GM19238 (cell line): ENCODE measurements around the gene SPATA13.
A peak's percentile ranks its signal among the peaks of the same experiment; 100 is the strongest.
"Not testable (repeated sequence)": the region's sequence is repeated elsewhere in the genome, so short reads cannot be mapped to it uniquely, and the experiment has no call there.

Experiments
- DNase-seq: peaks from one replicate; pipeline ENCODE4 v3.0.0; 2011; ENCODE audit warnings: low spot score; ENCODE audit not compliant: insufficient read length

SPATA13 gene

DNA sequence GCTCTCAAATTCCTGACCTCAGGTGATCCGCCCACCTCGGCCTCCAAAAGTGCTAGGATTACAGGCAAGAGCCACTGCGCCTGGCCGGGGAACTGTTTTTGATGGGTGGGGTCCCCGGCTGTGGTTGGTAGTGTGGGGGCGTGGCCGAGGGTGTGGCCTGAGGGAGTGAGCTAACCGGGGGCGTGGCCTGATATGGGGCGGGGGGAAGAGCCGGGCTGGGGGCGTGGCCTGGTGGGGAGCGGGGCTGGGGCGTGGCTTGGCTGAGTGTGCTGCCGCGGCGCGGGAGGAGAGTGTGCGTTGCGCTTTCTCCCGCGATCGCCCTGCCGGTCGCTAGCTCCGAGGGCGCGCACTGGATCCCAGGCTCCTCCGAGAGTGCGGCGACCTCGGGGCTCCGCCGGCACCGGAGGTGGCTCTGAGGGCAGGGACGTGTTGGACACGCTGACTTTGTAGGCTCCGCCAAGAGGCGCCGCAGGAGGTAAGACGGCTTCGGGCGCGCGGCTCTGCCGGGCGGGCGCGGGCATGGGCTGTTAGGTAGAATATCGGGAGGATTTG lies at the start of gene SPATA13:
Gene SPATA13, plus strand, starts transcription at position 263 of the 552 bp plus-strand sequence. CDS start 62,210 bp downstream, outside the sequence.
- DNase-seq, result peak; percentile 96

DNA sequence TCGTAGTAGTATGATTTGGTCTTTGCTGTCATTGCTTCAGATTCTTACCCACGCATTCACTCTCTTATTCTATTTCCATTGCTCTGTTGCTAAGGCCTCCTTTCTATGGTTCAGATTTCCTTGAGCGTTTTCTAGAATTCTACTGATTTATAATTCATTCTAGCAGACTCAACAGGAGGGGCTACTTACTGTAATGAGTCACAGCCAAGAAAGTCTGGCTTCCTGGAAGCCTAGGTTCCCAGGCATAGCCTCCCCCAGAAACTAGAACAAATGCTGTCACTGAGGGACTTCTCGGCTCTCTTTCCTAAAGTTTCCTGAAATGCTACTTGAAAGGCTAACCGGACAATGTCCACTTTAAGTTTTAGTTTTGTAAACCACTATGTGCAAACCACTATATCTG lies 47.7 kb upstream of the SPATA13 start:
- DNase-seq, result no peak

DNA sequence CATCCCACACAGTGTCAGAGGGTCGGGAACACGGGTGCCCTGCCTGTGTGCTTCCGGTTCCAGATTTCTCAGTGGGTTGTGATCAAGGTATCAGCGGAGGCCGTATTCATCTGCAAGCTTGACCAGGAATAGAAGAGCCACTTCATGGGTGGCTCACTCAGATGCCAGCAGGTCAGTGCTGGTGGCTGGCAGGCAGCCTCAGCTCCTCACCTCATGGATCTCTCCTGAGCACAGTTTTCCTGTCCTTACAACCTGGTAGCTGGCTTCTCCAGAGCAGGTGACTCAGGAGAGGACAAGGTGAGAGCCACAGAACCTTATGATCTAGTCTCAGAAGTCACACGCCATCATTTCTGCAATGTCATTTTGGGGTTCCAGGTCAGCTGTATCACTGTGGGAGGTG lies 44.8 kb upstream of the SPATA13 start:
- DNase-seq, result no peak

DNA sequence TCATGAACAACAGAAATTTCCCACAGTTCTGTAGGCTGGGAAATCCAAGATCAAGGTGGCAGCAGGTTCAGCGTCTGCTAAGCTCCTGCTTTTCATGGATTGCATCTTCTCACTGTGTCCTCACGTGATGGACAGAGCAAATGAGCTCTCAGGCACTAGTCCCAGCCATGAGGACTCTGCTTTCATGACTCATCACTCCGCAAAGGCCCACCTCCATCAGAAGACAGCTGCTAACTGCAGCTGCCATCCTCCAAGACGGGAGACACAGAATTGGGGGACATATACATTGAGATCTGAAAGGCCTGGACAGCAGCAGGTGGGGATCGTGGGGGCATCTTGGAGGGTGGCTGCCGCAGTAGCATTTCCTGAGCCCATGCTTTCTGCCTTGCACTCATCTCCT lies 44.4 kb upstream of the SPATA13 start:
- no peak for DNase-seq

DNA sequence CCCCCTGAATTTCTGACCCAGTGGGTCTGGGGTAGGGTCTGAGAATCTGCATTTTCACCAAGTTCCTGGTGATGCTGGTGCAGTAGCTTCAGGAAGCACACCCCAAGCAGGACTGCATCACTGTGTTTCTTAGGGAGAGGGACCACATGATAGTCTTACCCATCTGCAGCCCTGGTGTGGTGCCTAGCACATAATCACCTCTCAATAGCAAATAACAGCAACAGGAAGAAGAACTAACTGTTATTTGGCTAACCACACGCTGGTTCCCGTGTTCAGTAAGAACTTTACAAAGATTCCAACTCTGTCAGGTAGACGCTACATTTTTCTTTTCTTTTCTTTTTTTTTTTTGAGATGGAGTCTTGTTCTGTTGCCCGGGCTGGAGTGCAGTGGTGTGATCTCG lies 41.9 kb upstream of the SPATA13 start:
- no peak for DNase-seq

DNA sequence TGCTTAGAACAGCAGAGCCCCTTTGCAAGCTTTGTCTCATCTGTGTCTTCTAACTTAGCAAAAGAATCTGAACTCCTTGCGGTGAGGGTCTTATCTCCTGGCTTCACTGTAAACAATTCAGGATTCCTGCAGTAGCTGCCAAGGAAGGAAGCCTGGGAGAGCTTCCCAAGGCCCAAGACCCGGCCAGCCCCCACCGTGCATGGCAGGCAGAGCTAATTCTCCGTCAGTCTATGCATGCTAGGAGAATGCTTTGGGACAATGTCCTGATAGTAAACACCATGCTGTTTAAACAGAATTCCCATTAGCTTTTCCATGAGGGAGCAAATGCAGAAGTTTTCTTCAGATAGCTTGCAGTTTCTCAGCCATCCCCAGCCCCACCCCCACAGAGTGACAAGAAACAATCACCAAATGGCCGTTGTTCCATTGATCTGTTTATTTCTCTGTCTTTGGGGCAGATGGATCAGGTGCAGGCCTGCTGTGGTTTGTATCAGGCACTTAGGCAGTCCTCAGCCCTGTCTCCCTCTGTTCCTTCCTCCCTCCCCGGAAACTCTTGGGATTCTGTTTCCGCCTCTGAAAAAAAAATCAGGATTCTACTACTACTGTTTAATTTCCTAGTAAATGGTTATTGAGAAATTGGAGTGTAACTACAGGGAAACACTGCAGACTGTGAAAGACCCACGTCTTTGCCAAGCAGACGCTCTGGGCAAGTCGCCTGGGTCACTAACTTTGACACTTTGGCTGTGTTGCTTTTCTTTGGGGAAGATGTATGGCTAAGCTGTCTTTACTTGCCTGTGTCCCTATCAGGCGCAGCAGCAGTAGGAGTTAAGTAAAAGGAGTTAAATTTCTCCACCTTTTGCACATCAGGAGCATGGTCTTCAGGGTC lies 40.7 kb upstream of the SPATA13 start:
- no peak for DNase-seq

DNA sequence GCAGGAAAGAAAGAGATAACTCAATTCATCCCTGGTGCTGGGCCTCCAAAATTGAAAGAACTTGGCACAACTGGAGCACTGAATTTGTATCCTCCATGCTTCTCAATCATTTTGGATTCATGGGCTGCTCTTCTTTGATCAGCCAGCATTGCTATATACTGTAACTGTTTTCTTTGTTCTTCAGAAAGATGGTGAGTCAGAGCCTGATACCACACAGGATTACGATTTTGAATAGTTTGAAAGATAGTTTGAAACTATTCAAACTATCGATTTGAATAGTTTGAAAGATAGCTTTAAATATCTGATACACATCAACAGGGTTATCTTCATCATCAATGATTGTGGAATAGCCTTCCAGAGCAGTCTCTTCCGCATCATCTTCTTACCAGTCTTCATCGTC lies 38.5 kb upstream of the SPATA13 start:
- not testable (repeated sequence) for DNase-seq

DNA sequence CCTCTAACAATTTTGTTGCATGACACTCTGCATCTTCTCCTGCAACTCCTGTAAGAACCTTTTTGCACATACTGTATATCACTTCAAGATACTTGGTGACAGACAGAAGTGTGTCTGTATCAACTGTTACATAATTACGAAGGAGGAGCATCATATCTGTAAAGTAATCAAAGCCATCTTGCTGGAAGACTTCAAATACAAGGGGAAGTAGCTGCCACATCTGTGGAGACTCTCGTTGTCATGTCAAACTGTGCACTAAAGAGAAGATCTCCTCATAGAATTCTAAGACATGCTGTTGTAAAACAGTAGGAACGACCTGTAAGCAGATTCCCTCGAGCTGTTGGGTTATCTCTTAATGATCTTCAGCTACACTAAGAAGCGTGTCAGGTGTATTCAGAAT lies 38.0 kb upstream of the SPATA13 start:
- no peak for DNase-seq

DNA sequence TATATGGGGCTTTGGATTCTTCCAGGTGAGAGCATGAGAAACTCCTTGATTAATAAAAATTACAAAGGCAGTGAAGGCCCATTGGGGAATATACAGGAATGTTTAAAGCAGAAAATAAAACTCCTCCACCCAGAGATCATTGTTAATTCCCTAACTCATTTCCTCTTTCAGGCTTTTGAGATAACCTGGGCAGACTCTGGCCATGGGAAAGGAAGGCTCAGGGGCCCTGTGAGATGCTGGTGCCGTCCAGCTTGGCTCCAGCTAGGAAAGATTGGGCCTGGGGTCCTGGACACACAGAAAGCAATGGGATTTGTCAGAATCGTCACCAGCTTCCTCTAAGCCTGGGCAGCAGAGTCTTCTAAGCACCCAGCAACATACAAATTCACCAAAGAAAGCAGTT lies 36.8 kb upstream of the SPATA13 start:
- no peak for DNase-seq

DNA sequence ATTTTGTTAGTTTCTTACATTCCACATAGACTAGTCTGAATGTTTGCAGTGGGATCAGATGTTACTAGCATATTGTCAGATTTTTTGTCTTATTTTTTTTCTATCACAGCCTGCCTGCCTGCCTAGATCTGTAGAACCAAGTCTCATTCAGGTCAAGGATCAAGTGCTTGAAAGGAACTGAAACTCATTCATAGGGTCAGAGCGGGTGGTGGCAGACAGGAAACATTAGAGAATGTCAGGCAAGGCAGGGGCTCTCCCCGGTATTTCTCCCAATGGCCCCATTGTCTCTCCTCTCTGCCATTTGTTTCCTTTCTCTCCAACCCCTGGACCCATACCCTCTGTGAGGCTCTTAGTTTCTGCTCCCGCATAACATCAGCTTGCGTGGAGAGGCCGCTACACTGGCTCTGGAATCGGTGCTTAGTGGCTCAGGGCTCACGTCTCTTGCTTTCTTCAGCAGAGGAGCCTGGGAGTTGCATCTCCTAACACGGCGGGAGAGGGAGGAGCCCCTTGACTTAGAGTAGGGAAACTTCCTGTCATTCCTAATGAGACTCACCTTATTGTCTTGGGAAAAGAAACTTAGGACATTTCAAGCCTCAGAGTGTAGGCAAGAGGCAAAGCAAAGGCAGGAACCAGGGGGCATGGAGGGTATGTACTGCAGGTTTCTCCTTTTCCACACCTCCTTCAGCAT lies 35.6 kb upstream of the SPATA13 start:
- DNase-seq, result peak; percentile 58

DNA sequence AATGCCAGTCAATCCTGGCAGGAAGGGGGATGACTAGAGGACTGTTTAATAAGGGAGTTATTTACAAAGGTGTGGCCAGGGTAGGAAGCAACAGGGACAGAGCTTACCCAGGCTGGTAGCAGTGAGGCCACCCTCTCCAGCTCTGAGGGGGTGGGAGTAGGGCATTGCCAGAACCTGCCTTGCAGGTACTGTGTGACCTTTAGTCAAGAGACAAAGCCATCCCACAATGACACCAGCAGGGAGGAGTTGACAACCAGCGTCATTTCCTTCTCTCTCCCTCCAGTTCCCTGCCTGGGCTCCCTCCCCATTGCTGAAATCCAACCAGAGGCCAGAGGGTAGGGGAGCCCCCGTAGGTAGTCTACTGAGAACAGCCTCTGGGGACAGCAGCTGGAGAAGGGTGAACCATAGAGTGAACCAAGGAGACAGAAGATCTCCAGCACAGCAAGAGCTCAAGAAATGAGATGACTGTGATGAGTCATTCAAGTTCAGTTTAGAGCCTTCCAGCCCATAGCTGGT lies 33.3 kb upstream of the SPATA13 start:
- DNase-seq, result no peak

DNA sequence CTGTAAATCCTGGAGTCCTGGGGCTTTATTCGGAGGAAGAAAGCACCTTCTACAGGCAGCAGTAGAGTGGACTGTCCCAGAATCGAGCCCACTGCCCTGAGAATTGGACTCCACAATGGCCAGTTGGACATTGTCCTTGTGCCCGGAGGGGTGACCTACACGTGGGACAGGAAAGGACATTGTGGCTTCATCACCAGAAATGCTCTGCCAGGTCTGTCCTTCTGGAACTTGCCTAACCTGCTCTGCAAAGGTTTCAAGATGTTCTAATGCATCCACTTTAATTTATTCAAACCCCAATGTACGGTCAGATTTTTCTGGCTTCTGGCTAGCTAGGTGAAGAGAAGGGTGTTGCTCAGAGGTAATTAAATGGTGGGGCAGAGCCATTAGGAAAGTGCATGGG lies 32.4 kb upstream of the SPATA13 start:
- no peak for DNase-seq

DNA sequence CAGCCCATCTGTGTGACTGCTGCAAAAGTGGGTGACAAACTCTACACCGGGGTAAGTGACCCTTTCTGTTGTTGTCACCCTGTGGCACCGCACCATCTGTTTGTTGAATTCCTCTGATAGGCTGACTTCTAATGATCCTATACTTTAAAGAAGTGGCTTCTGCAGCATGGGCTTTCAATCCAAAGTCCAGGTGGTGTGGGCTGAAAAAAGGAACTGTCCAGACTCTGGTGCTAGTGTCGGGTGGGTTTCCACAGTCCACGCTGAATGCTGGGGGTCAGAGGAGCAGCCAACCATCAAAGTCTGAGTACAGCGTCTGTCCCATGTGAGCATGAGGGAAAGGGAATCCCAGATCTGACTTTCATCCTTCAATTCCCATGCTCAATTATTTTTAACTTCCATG lies 31.6 kb upstream of the SPATA13 start:
- no peak for DNase-seq

DNA sequence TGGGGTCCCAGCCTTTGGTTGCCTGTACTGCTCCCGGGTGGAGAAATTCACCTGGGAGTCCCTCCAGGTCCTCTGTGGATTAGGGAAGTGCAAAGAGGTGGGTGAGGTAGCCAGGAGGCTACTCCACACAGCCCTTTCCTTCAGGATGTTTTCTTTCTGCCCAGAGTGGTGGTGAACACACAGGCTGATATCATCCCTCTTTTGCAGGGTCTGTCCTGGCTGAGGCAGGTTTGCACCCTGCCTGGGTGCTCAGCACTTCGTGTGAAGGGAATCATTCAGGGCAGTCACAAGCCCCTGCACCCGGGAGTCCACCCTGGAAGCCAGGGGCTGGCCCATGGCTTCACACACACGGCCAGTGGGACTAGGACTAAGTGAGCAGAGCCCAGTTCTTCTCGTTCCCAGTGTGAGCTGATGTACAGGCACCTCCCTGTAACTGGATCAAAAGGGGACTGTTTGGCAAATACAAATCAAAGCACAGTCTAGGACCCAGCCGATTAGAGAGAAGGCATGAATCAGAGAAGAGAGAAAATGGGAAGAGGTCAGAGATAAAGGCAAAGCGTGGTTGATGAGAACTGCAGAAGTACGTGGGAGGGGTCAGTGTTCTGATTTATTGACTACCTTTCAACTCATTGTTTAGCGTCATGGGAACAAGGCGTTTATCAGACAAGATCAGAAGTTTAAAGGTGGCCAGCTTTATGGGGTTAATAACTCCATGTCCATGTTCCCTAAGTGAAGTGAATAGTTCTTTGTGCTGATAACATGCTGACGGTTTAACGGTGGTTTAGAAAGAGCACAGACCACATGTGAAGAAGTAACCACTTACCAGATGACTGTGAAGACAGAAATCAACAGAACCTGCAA lies 30.4 kb upstream of the SPATA13 start:
- DNase-seq, result no peak

DNA sequence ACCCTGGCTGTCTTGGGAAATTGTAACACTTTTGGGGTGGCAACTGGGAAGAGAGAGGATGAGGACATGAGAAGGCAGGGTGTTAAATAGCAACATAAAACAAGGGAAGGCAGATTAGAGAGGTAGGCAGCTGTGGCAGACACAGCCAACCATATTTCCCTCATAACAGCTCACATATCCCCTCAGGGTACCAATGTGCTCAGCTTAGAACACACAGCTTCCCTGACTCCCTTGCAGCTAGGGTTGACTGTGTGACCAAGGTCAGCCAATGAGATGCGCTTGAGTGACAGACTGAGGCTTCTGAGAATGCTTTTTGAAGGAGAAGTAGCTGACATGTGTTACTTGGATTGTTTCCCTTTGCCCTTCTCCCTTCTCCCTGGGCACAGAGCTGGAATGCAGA lies 28.8 kb upstream of the SPATA13 start:
- DNase-seq, result no peak

DNA sequence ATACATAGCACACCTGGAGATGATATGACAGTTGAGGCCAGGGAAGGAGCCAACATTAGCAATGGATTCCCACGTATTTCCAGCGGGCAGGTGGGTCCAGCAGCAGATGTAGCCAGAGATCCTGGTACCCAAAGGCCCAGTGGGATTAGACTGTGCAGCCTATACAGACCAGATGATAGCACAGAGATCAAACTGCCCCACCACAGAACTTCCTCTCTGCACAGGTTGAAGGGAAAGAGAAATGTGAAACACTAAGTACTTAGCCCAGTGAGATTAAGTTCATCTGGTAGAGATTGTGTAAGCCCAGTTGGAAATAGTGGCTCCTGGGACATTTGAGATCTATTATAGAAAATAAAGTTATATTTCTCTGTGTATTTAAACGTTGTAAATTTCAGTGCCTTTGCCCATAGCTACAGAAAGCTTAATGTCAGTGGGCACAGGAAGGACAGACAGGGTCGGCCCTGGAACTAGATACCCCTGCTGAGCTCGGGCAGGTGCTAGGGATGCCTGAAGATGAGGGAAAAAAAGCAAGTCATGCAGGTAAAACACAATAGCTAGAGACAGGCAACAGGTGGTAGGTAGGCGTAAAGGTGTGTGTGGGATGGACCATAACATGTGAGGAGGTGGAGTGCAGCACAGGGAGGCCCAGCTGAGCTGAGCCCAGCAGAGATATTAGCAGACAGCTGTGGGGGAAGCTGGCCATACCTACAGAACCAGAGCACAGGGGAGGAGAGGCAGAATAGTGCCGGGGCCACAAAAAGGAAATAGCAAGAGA lies 27.3 kb upstream of the SPATA13 start:
- DNase-seq, result no peak

DNA sequence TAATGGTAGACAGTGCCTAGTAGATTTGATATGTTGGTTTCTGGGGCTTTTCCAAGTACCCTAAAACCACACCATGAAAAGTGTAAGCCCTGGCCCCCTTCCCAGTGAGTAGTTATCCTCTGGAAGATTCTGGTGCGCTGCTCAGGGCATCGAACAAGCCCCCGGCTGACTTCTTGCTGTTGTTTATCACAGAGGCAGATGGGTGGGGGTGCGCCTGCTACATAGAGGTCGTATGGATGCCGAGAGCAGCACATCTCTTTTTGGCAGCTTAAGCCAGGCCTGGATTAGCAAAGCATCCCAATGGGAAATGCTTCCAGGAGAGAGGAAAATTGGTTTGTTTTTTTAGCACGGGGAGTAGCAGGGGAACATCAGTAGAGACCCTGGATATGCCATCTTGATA lies 26.3 kb upstream of the SPATA13 start:
- no peak for DNase-seq

DNA sequence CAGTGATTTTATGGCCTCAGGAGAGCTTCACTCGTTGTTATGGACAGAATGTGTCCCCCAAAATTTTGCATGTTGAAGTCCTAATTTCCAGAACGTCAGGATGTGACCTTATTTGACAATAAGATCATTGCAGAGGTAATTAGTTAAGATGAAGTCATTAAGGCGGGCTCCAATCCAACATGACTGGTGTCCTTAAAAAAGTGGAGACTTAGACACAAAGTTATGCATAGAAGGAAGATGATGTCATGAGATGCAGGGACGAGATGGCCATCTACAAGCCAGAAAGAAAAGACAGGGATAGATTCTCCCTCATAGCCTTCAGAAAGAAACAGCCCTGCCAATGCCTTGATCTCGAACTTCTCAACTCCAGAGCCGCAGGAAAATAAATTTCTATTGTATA lies 25.8 kb upstream of the SPATA13 start:
- DNase-seq, result no peak

DNA sequence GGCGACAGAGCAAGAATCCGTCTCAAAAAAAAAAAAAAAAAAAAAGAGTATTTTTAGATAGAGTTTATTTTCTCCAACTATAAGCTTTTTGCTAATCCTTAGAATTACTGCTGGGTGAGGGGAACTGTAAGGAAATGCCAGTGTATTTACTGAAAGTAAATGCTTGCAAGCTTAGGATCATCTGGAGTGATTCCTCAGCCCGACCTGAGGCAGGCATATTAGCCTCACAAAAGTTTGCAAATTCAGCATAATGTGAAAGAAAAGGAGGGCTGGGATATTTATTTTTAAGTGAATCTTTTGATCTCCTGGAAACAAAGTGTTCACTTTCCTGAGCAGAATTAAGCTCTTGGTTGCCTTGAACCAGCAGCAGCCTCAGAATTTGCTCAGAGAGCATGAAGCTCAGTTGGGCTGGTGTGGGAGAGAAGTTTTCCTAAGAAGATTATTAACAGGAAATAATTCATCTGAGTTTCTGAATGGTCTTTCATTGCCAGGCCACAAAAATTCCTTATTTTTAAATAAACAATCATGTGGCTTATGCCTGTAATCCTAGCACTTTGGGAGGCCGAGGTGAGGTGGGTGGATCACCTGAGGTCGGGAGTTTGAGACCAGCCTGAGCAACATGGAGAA lies 24.7 kb upstream of the SPATA13 start:
- no peak for DNase-seq

DNA sequence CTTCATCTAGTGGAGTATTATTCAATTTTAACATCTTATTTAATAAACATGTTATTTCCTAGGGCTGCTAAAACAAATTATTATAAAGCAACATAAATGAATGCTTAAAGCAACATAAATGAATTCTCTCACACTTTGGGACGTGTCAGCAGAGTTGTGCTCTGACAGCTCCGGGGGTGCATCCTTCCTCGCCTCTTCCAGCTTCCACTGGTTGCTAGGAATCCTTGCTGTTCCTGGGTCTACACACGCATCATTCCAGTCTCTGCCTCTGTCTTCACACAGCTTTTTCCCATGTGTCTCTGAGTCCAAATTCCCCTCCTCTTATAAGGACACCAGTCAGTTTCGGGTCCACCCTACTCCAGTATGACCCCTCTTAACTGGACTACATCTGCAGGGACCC lies 21.6 kb upstream of the SPATA13 start:
- DNase-seq, result no peak
